Astrocyte of the cerebellum (primary cell): Measurements from ENCODE around the gene FKBP14.
"Not testable (repeated sequence)": the region's sequence is repeated elsewhere in the genome, so short reads cannot be mapped to it uniquely, and the experiment has no call there.

Experiments
- DNase-seq: peaks from one replicate; pipeline ENCODE4 v3.0.0-alpha.2; 2011; ENCODE audit warnings: low read depth
- H3K4me3 ChIP-seq: 2 replicates; pipeline ENCODE4 v1.5.1; 2011; ENCODE audit warnings: mild to moderate bottlenecking, low read depth, low read length, moderate library complexity
- CTCF ChIP-seq: IDR thresholded peaks from 2 replicates; pipeline ENCODE4 v1.5.1; 2012; ENCODE audit warnings: low read length, low read depth, moderate library complexity, mild to moderate bottlenecking; ENCODE audit errors: missing control alignments
- in situ Hi-C: cut with HindIII; loops from 2 replicates; pipeline ENCODE4 v1.10.0; 2017; ENCODE audit warnings: low sequenced_read_pairs

Gene FKBP14

DNA sequence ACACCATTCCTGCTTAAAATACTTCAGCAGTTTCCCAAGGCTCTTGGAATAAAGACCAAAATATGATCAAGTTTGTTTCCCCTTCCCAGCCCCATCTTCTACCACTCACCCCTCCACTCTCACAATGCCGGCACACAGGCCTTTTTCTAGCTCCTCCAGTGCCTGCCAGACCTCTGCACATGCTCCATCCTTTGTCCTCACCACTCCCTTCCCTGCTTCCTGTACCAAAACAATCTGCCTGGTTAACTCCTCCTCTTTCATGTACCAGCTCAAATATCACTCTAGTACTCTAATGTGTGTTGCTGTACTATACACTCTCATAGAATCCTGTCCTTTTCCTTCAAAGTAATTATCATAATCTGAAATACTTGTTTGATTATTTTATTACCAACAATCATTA lies 56.3 kb downstream of the FKBP14 start:
- no peak overlapping the region for H3K4me3 ChIP-seq
- in situ Hi-C loops, result no loop called here
- DNase-seq, result no peak
- no peak for TF ChIP-seq CTCF

DNA sequence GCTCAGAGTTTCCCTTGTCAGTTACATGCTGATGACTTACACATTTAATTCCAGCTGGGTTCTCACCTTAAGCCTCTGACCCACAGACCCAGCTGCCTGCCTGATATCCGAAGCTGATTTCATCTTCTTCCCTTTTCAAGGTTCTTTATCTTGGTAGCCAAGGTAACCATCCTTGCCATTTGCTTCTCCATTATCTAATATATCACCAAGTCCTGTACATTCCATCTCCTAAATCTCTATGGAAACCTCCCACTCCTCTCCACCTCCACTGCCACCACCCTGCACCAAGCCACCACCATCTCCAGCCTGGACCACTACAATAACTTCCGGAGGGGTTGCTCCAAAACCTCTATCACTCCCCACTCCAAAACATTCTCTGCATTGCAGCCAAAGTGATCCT lies 56.8 kb downstream of the FKBP14 start:
- H3K4me3 ChIP-seq, result no peak overlapping the region
- DNase-seq, result no peak
- in situ Hi-C loops, result no loop called here
- TF ChIP-seq CTCF, result no peak

DNA sequence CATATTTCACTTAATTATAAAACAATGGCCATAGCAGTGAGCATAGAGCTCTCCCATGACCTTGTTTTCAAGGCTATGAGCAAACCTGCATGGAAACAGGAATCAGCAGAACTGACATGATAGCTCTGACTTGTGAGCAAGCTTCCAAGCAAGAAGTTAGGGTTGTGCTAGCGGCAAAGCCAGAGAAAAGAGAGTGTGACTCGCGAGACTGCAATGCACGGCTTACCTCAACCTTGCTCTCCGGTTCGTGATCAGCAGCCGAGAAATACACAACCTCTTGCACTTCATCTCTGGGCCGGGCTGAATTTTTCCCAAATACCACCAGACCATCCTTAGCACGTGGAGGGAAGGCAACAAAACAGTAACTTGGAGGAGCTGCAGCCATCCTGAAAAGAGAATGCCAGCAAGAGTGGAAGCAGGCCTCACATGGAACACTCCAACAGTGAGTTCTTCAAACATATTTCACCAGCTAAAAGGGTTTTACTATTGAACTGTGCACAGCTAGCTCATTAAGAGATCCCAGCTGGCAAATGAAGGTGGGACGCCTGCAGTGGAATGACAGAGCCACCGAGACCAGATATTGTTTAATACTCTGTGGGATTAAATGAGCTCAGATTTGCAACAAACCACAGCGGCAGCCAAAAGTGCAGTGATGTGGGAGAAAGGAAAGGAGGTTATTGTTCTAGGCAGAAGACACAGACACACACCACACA lies 57.7 kb downstream of the FKBP14 start:
- H3K4me3 ChIP-seq, result peak overlapping the region; percentile 8
- no peak for TF ChIP-seq CTCF
- peak; percentile 60 for DNase-seq
- in situ Hi-C loops, result no loop called here

DNA sequence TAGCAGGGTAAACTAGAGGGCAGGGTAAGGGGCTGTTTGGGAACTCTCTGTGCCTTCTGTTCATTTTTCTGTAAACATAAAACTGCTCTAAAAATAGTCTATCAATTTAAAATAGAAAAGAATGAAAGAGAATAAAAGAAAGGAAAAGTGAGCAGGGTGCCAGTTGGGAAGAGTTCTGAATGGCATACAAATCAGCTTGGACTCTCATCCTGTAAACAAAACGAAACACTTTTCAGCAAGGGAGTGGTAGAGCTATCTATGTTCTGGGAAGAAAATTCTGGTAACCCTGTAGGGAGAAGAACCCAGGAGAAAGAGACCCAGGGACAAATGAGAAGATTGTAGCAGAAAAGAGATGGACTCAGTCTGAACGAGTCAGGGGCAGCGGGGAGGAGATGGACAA lies 61.5 kb downstream of the FKBP14 start:
- no peak for DNase-seq
- no peak overlapping the region for H3K4me3 ChIP-seq
- in situ Hi-C loops, result no loop called here
- TF ChIP-seq CTCF, result no peak

- DNase-seq, result no peak
- TF ChIP-seq CTCF, result no peak
- in situ Hi-C loops, result loop anchor here (5.0 kb wide), 1 partner anchor 50 kb away; no protein-coding TSS in a partner anchor
- H3K4me3 ChIP-seq, result no peak overlapping the region
Measured at GRCh38 chr7:29962035-29962434, 64.5 kb downstream of the FKBP14 start.

DNA sequence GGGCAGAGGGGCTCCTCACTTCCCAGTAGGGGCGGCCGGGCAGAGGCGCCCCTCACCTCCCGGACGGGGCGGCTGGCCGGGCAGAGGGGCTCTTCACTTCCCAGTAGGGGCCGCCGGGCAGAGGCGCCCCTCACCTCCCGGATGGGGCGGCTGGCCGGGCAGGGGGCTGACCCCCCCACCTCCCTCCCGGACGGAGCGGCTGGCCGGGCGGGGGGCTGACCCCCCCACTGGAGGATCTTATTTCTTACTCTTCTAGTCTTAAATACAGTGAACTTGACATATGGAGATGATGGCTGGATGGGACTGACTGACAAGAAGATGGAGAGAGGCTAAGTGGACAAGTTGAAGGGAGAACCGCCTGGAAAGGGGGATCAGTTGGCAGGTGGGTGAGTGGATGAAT lies 64.9 kb downstream of the FKBP14 start:
- in situ Hi-C loops, result loop anchor here (5.0 kb wide), 1 partner anchor 51 kb away; no protein-coding TSS in a partner anchor

More for the DNA sequence above, 64.9 kb downstream of the FKBP14 start:
- not testable (repeated sequence) for H3K4me3 ChIP-seq, DNase-seq
